Measurements from ENCODE around the gene BCL7C.
A peak's percentile ranks its signal among the peaks of the same experiment; 100 is the strongest.

BCL7C gene

GRCh38 chr16:30922960-30923535 is 29.2 kb upstream of the BCL7C start:
- peak; percentile 90 to 95 for DNase-seq (ENCODE audit: low read depth in 2 of 2)

GRCh38 chr16:30922420-30922959 is 28.6 kb upstream of the BCL7C start:
- DNase-seq (ENCODE audit: low read depth in 2 of 2) = peak; percentile 100

DNA sequence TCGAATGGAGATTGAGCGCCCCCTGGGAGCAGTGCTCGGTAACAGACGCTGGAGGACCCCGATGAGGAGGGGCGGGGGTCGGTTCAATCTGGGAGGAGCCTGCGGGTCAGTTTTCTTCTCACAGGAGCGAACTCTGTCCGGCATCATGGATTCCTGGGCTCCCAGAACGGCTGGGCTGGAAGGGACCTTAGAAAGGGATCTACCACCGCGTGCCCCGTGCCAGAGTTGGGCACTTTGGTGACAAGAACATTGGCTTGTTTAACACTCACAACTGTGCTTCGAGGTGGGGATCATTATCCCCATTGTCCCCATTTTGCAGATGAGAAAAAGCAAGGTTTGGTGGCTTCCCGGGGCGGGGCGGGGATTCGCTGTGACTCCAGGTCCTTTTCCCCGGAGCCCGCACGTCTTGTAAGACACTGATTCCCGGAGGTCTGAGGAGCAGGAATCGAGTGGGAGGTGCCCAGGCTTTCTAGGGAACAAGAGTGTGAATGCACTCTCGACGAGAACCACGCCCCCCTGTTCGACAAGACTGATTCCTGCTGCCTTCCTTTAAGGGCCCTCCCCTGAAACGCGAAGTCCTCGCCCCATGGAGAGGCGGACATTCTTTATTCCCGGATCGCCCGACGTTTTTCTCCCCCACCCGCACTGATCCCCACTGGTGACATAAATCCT is 28.0 kb upstream of the BCL7C start:
- peak; percentile 62 to 79 for DNase-seq (ENCODE audit: low read depth in 2 of 2)

DNA sequence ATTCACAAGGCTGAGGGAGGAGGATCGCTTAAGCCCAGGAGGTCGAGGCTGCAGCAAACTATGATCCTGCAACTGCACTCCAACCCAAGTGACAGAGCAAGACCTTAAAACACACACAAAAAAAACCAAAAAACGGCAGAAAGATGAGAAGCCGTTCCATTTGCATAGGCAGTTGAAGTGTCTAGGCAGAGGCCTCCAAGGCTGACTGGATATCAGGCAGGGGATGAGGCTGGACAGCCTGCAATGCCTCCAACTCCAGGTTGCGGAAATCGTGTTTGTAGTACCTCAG is 27.5 kb upstream of the BCL7C start:
- DNase-seq (ENCODE audit: low read depth in 2 of 2) = no peak

GRCh38 chr16:30920891-30921290 is 27.0 kb upstream of the BCL7C start:
- DNase-seq (ENCODE audit: low read depth in 2 of 2) = no peak

- no peak for DNase-seq (ENCODE audit: low read depth in 2 of 2)
These were observed 24.7 kb upstream of the BCL7C start for GRCh38 chr16:30918614-30919013.

- no peak for DNase-seq (ENCODE audit: low read depth in 2 of 2)
These were observed 21.0 kb upstream of the BCL7C start for GRCh38 chr16:30914830-30915229.

DNA sequence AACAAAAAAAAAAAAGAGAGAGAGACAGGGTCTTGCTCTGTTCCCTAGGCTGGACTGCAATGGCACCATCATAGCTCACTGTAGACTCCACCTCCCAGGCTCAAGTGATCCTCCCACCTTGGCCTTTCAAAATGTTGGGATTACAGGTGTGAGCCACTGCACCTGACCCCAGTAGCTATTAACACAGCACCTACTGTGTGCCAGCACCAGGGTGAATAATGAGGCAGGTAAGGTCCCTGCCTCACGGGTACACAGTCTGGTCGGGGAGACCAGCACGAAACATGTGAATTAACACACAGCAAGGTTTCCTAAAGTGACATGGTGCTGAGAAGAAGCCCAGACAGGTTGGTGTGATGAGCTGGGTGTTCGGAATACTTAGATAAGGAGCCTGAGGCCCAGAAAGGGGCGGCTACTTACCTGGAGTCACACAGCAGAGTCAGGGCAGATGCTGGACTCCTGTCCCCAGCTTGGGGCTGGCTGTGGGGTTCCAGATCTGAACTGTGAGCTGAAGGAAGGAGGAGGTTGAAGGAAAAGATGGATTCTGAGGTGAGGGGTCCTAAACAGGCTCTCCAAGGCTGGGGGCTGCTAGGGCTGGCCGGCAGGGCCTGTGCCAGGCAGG is 19.0 kb upstream of the BCL7C start:
- DNase-seq (ENCODE audit: low read depth in 2 of 2) = no peak

DNA sequence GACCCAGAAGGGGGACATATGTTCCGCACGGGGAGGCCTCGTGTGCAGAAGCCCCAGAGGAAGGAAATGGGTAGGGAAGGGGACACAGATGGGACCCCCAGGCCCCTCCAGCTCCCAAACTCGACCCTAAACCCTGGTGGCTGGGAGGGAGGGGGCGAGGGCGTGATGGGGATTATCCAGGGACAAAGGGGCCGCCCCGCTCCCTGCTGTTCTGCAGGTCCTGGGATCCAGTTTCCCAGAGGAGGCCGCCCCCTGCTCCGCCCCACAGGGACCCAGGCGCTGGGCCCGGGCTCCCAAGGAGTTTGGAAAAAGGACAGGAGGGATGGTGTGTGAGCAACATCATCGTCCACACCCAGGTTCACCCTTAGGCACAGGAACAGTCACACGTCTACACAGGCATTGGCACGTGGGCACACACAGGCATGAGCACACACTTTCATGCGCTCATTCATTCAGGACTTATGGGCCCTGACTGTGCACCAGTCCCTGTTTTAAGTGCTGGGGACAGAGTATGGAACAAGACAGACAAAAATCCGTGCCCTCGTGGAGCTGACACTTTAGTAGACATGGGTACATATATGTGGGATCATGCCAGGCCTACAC is 16.7 kb upstream of the BCL7C start:
- no peak for DNase-seq (ENCODE audit: low read depth in 2 of 2)

- no peak for DNase-seq (ENCODE audit: low read depth in 2 of 2)
These were observed 13.2 kb upstream of the BCL7C start for GRCh38 chr16:30907064-30907463.

GRCh38 chr16:30904114-30904780 is 10.4 kb upstream of the BCL7C start:
- DNase-seq (ENCODE audit: low read depth in 2 of 2) = no peak

DNA sequence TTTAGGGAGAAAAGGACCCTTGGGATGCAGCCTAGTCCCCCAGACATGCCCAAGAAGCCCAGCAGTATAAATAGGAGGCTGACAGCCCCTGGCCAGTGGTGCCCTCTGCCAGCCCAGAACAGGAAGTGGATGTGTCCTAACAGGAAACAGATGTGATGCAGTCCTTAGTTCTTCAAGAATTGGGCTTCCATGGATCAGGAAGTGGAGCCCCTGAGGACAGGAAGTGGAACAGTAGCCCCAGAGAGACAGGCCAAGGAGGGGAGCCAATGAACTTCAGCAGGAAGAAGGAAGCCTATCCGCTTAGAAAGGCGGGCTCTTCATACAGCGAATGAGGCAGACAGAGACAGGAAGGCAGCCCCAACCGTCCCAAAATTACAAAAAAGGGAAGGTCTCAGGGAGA is 9.7 kb upstream of the BCL7C start:
- no peak for DNase-seq (ENCODE audit: low read depth in 2 of 2)

DNA sequence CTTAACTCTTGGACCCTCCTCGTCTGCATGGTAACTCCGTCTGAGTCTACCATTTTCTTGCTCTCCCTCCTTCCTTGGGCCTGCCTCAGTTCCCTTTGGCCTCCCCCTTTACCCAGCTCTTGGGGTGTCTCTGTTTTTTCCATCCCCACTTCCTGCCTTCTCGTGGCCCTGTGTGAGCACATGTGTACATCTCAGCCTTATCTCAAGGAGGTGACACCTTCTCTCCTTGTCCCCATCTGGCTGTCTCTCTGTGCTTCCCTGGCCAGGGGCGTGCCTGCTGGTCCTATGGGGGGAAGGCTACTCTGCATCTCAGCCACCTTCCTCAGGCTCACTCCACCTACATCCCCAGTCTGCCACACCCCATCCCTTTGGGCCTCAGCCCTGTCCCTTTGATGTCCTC is 9.1 kb upstream of the BCL7C start:
- DNase-seq (ENCODE audit: low read depth in 2 of 2) = no peak

DNA sequence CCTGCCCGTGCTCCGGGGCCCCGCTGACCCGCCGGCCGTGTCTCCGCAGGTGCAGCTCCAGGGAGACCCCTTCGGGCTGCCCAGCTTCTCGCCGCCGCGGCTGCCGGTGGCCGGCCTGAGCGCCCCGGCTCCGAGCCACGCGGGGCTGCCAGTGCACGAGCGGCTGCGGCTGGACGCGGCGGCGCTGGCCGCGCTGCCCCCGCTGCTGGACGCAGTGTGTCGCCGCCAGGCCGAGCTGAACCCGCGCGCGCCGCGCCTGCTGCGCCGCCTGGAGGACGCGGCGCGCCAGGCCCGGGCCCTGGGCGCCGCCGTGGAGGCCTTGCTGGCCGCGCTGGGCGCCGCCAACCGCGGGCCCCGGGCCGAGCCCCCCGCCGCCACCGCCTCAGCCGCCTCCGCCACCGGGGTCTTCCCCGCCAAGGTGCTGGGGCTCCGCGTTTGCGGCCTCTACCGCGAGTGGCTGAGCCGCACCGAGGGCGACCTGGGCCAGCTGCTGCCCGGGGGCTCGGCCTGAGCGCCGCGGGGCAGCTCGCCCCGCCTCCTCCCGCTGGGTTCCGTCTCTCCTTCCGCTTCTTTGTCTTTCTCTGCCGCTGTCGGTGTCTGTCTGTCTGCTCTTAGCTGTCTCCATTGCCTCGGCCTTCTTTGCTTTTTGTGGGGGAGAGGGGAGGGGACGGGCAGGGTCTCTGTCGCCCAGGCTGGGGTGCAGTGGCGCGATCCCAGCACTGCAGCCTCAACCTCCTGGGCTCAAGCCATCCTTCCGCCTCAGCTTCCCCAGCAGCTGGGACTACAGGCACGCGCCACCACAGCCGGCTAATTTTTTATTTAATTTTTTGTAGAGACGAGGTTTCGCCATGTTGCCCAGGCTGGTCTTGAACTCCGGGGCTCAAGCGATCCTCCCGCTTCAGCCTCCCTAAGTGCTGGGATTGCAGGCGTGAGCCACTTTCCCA is 8.4 kb upstream of the BCL7C start:
- DNase-seq (ENCODE audit: low read depth in 2 of 2) = no peak

- DNase-seq (ENCODE audit: low read depth in 2 of 2) = no peak
These were observed 7.5 kb upstream of the BCL7C start for GRCh38 chr16:30901201-30902028.

- no peak for DNase-seq (ENCODE audit: low read depth in 2 of 2)
These were observed 6.7 kb upstream of the BCL7C start for GRCh38 chr16:30900588-30900987.

GRCh38 chr16:30899794-30900193 is 5.9 kb upstream of the BCL7C start:
- no peak for DNase-seq (ENCODE audit: low read depth in 2 of 2)

GRCh38 chr16:30896889-30897733 is 3.2 kb upstream of the BCL7C start:
- DNase-seq (ENCODE audit: low read depth in 2 of 2) = peak; percentile 57 to 58

DNA sequence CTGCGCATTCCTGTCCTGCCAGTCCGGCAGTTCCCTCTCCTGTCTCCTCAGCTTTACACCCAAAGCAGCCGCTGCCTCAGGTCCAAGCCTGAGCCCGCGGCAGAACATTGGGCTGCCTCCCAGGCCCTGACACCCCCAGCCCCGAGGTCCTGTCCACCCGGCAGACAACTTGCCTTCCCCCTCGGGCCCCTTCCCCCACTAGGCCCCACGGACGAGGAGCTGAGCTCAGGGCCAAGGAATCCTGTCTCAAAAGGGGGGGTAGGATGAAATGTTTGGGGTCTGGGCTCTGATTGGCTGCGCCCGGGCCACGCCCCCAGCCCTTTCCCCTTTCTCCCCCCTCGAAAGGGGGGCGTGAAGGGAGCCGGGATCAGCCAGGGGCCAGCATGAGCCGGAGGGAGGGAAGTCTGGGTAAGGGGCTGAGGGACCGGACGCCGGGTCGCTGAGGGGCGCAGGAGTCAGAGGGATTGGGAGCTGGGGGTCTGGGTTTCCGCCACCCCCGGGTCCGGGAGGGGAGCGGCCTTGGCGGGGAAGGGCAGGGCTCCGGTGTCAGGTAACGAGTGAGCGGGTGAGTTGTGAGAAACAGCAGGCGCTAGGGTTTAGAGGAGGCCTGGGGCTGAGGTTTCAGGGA is 2.5 kb upstream of the BCL7C start, which contains the start of gene CTF1:
Gene CTF1 (plus strand): TSS at position 354 of the 628 bp plus-strand sequence. CDS start 30 bp downstream, at position 384.
- no peak for DNase-seq (ENCODE audit: low read depth in 2 of 2)
